Natural killer cell (primary cell): ENCODE measurements around the gene INSM1. TPM values are rescaled to one million over a fixed set of nuclear protein-coding genes. Genes with fewer than 3 reads are reported as not detected.

Experiments used
- ATAC-seq, 3 donors: fragments of 150-1000 bp in 2 of 3; fragments of 200-7000 bp in 1 of 3; cut with Tn5 transposase; 1 replicate in 1 of 3; 2 replicates in 2 of 3; pipeline ENCODE4 v1.10.0; 2021; ENCODE audit warnings: mild to moderate bottlenecking in 2 of 3, moderate library complexity in 2 of 3
- DNase-seq, 2 donors: peaks; one replicate each; pipeline versions ENCODE4 v3.0.0 to v3.0.0-alpha.2; 2013 to 2021; ENCODE audit warnings: mixed read lengths in 1 of 2
- H3K27ac ChIP-seq: one replicate; pipeline ENCODE4 v1.5.1; 2013; ENCODE audit warnings: mild to moderate bottlenecking, low read length
- H3K27me3 ChIP-seq: one replicate; pipeline ENCODE4 v1.6.1; 2013; ENCODE audit warnings: low read length; ENCODE audit not compliant: control insufficient read depth, insufficient read depth
- H3K36me3 ChIP-seq: one replicate; pipeline ENCODE4 v1.6.1; 2013; ENCODE audit warnings: low read length; ENCODE audit not compliant: control insufficient read depth, insufficient read depth
- H3K4me1 ChIP-seq: one replicate; pipeline ENCODE4 v1.6.1; 2013; ENCODE audit warnings: low read length; ENCODE audit not compliant: control insufficient read depth, insufficient read depth
- H3K4me3 ChIP-seq: one replicate; pipeline ENCODE4 v1.5.1; 2013; ENCODE audit warnings: low read length
- H3K9me3 ChIP-seq: one replicate; pipeline ENCODE4 v1.6.1; 2013; ENCODE audit warnings: low read length; ENCODE audit not compliant: control insufficient read depth, insufficient read depth
- H3K27ac Mint-ChIP-seq, 2 donors: one replicate each; pipeline ENCODE4 v1.8.0; 2022; ENCODE audit warnings: mild to moderate bottlenecking in 2 of 2, mixed read lengths in 2 of 2, moderate library complexity in 1 of 2
- H3K27me3 Mint-ChIP-seq, 2 donors: one replicate each; pipeline ENCODE4 v1.8.0; 2022; ENCODE audit warnings: low read depth in 2 of 2, mixed read lengths in 2 of 2
- H3K36me3 Mint-ChIP-seq: one replicate; pipeline ENCODE4 v1.8.0; 2022; ENCODE audit warnings: mixed read lengths
- H3K4me1 Mint-ChIP-seq, 2 donors: one replicate each; pipeline ENCODE4 v1.8.0; 2022; ENCODE audit warnings: mixed read lengths in 2 of 2
- H3K4me3 Mint-ChIP-seq: one replicate; pipeline ENCODE4 v1.8.0; 2022; ENCODE audit warnings: mild to moderate bottlenecking, moderate library complexity, mixed read lengths
- H3K9me3 Mint-ChIP-seq, 2 donors: one replicate each; pipeline ENCODE4 v1.8.0; 2022; ENCODE audit warnings: mixed read lengths in 2 of 2
- CTCF ChIP-seq: fragments of 200-600 bp; IDR thresholded peaks from one replicate; pipeline ENCODE4 v1.8.0; 2022; ENCODE audit warnings: antibody characterized with exemption
- WGBS: methylation state at CpG from one replicate; pipeline ENCODE4 v1.1.7; 2013; ENCODE audit warnings: missing lambda C conversion rate; ENCODE audit not compliant: insufficient coverage; 5-methylcytosine and 5-hydroxymethylcytosine counted together
- intact Hi-C: fragments of 100-400 bp; cut with micrococcal nuclease; formaldehyde crosslinking; loops from one replicate; pipeline ENCODE4 v1.14.2; 2022
- total RNA-seq, 4 donors: library from RNA; stranded (reverse); fragments of 120-200 nt in 1 of 4; gene quantifications; one replicate each; pipeline versions ENCODE4 v1.2.3 to v1.2.4, GENCODE V29; 2013 to 2022

INSM1 gene
- total RNA-seq, 3 donors from 2014 or later (not counting 1 experiment from before 2014, with no cell fraction given) = not detected

- WGBS = 33% methylated on average over 10 of the region's 10 CpGs
- no peaks in the 10 kb centered on the region for H3K36me3 ChIP-seq
- no peak overlapping the region for H3K4me3 ChIP-seq
- peaks cover 66 to 68% of the 10 kb centered on the region in 2 donors for H3K27me3 Mint-ChIP-seq
- peaks cover 12% of the 10 kb centered on the region for H3K4me1 ChIP-seq
- H3K4me3 Mint-ChIP-seq = peak overlapping the region; percentile 81
- intact Hi-C loops = no loop called here
- no peaks in the 10 kb centered on the region for H3K9me3 ChIP-seq
- no peaks in the 10 kb centered on the region for H3K36me3 Mint-ChIP-seq
- no peak for TF ChIP-seq CTCF
- ATAC-seq = no peak
- peaks cover 8 to 12% of the 10 kb centered on the region in 2 donors for H3K4me1 Mint-ChIP-seq
- peaks cover 30% of the 10 kb centered on the region for H3K27me3 ChIP-seq
- H3K27ac Mint-ChIP-seq = peak overlapping the region in 1 of 2 donors; percentile 24
- no peak for DNase-seq
- H3K9me3 Mint-ChIP-seq = no peaks in the 10 kb centered on the region
- no peak overlapping the region for H3K27ac ChIP-seq
Measured at GRCh38 chr20:20370094-20370575, 2.2 kb downstream of the INSM1 start.

- Histone ChIP-seq H3K27me3 (peaks cover 29% of the 10 kb centered on the region), H3K36me3 (no peaks in the 10 kb centered on the region), H3K4me1 (peaks cover 12% of the 10 kb centered on the region), H3K4me3 (no peak overlapping the region), H3K27ac (no peak overlapping the region), H3K9me3 (no peaks in the 10 kb centered on the region)
- Mint-ChIP-seq H3K27ac (no peak overlapping the region), H3K9me3 (no peaks in the 10 kb centered on the region), H3K4me1 (peaks cover 8 to 12% of the 10 kb centered on the region in 2 donors), H3K27me3 (peaks cover 68% of the 10 kb centered on the region in 2 donors), H3K36me3 (no peaks in the 10 kb centered on the region), H3K4me3 (no peak overlapping the region)
- intact Hi-C loops = no loop called here
- 13% methylated on average over 7 of the region's 7 CpGs for WGBS
- DNase-seq = no peak
- ATAC-seq = no peak
- TF ChIP-seq CTCF = no peak
Measured at GRCh38 chr20:20371083-20371482, 3.2 kb downstream of the INSM1 start.

- Mint-ChIP-seq H3K27ac (no peak overlapping the region), H3K27me3 (peaks cover 64 to 69% of the 10 kb centered on the region in 2 donors), H3K9me3 (no peaks in the 10 kb centered on the region), H3K4me1 (peaks cover 8 to 12% of the 10 kb centered on the region in 2 donors), H3K4me3 (no peak overlapping the region), H3K36me3 (no peaks in the 10 kb centered on the region)
- peaks cover 12% of the 10 kb centered on the region for H3K4me1 ChIP-seq
- no peaks in the 10 kb centered on the region for H3K36me3 ChIP-seq
- H3K27me3 ChIP-seq = peaks cover 25% of the 10 kb centered on the region
- H3K27ac ChIP-seq = no peak overlapping the region
- 31% methylated on average over 3 of the region's 3 CpGs for WGBS
- no peak for DNase-seq
- no peak for ATAC-seq
- intact Hi-C loops = no loop called here
- H3K4me3 ChIP-seq = no peak overlapping the region
- H3K9me3 ChIP-seq = no peaks in the 10 kb centered on the region
- TF ChIP-seq CTCF = no peak
Measured at GRCh38 chr20:20371681-20372080, 3.8 kb downstream of the INSM1 start.

- no peaks in the 10 kb centered on the region for H3K36me3 ChIP-seq
- Mint-ChIP-seq H3K9me3 (no peaks in the 10 kb centered on the region), H3K4me3 (no peak overlapping the region), H3K27ac (no peak overlapping the region), H3K27me3 (peaks cover 61 to 69% of the 10 kb centered on the region in 2 donors), H3K4me1 (peaks cover 8% of the 10 kb centered on the region in 2 donors), H3K36me3 (no peaks in the 10 kb centered on the region)
- intact Hi-C loops = no loop called here
- no peaks in the 10 kb centered on the region for H3K9me3 ChIP-seq
- no peak for DNase-seq
- peaks cover 3% of the 10 kb centered on the region for H3K4me1 ChIP-seq
- H3K4me3 ChIP-seq = no peak overlapping the region
- TF ChIP-seq CTCF = no peak
- no peak overlapping the region for H3K27ac ChIP-seq
- ATAC-seq = no peak
- H3K27me3 ChIP-seq = peaks cover 21% of the 10 kb centered on the region
- WGBS = 66% methylated on average over 17 of the region's 17 CpGs
Measured at GRCh38 chr20:20373091-20373571, 5.2 kb downstream of the INSM1 start.
